A549 (cell line): Measurements from ENCODE around the gene OLR1. TPM values are rescaled to one million over a fixed set of nuclear protein-coding genes. Genes with fewer than 3 reads are reported as not detected.

Source experiments
- ATAC-seq, 2 experiments: fragments of 200-7000 bp in 1 of 2; fragments of >200 bp in 1 of 2; cut with Nextera tagmentation in 1 of 2; cut with Tn5 transposase in 1 of 2; 3 replicates each; pipeline versions ENCODE4 v1.8.0 to v1.9.1; 2018 to 2020; ENCODE audit warnings: mild to moderate bottlenecking in 1 of 2, moderate library complexity in 1 of 2
- CTCF ChIA-PET: fragments of 300-600 bp; sonication (Branson Sonifier 250); formaldehyde crosslinking; extraction: SDS; loops from one replicate; lab custom pipeline; 2021; ENCODE audit warnings: antibody characterized with exemption, inconsistent platforms; lab: Yijun Ruan, JAX
- POLR2A ChIA-PET: fragments of 350-600 bp; formaldehyde crosslinking; extraction: SDS; loops from one replicate; lab custom pipeline; 2021; ENCODE audit warnings: antibody characterized with exemption, inconsistent platforms; lab: Yijun Ruan, JAX
- DNase-seq, 2 experiments: peaks; one replicate each; pipeline versions ENCODE4 v3.0.0 to v3.0.0-alpha.2; 2011 to 2016; ENCODE audit warnings: low read depth in 1 of 2, low spot score in 1 of 2
- FAIRE-seq: peaks from 2 replicates; lab custom pipeline; 2011; peaks lifted over from hg19 to GRCh38; lab: Jason Lieb, UNC
- H3K27ac ChIP-seq, 2 experiments: fragments of >200 bp; sonication (Bioruptor Twin); formaldehyde crosslinking; 3 replicates each; pipeline ENCODE4 v1.5.1; 2016 to 2017
- H3K4me1 ChIP-seq: fragments of >200 bp; sonication (Bioruptor Twin); formaldehyde crosslinking; 3 replicates; pipeline ENCODE4 v1.6.1; 2016
- H3K4me2 ChIP-seq: fragments of >200 bp; sonication (Bioruptor Twin); formaldehyde crosslinking; 3 replicates; pipeline ENCODE4 v1.6.1; 2016
- H3K4me3 ChIP-seq: fragments of >200 bp; sonication (Bioruptor Twin); formaldehyde crosslinking; 3 replicates; pipeline ENCODE4 v1.5.1; 2016
- H3K9me3 ChIP-seq: fragments of >200 bp; sonication (Bioruptor Twin); formaldehyde crosslinking; 3 replicates; pipeline ENCODE4 v1.6.1; 2016
- CBX8 ChIP-seq: fragments of 200-600 bp; sonication (generic); IDR thresholded peaks from 2 replicates; pipeline ENCODE4 v1.6.1; 2016
- CEBPB ChIP-seq, 2 experiments: fragments of >200 bp in 1 of 2; sonication (Bioruptor Twin) in 1 of 2; formaldehyde crosslinking in 1 of 2; IDR thresholded peaks; 2 replicates each; pipeline ENCODE4 v1.6.1; 2012 to 2016
- CTCF ChIP-seq: fragments of >200 bp; sonication (Bioruptor Twin); formaldehyde crosslinking; IDR thresholded peaks from 3 replicates; pipeline ENCODE4 v1.5.1; 2016
- ESRRA ChIP-seq: fragments of 150-350 bp; IDR thresholded peaks from 2 replicates; pipeline ENCODE4 v1.6.1; 2014; ENCODE audit warnings: mild to moderate bottlenecking, low read length, borderline replicate concordance
- FOSB ChIP-seq: fragments of 250-450 bp; sonication (Bioruptor Pico); IDR thresholded peaks from 2 replicates; pipeline ENCODE4 v1.5.0; 2020; ENCODE audit warnings: mild to moderate bottlenecking, moderate library complexity
- GATA3 ChIP-seq: IDR thresholded peaks from 2 replicates; pipeline ENCODE4 v1.6.1; 2012; ENCODE audit warnings: borderline replicate concordance
- HOXA7 ChIP-seq: fragments of 250-450 bp; sonication (Bioruptor Pico); IDR thresholded peaks from 2 replicates; pipeline ENCODE4 v1.5.0; 2020; ENCODE audit warnings: mild to moderate bottlenecking, moderate library complexity
- JUN ChIP-seq, 2 experiments: fragments of >200 bp; sonication (Bioruptor Twin); formaldehyde crosslinking; IDR thresholded peaks; 2 replicates in 1 of 2; 3 replicates in 1 of 2; pipeline ENCODE4 v1.6.1; 2016 to 2017
- KDM1A ChIP-seq: fragments of 200-600 bp; sonication (generic); IDR thresholded peaks from 2 replicates; pipeline ENCODE4 v1.6.1; 2016; ENCODE audit warnings: low read depth, mild to moderate bottlenecking
- KDM5A ChIP-seq: fragments of 200-600 bp; sonication (generic); IDR thresholded peaks from 2 replicates; pipeline ENCODE4 v1.6.1; 2016; ENCODE audit warnings: antibody characterized with exemption, mild to moderate bottlenecking
- MAX ChIP-seq: IDR thresholded peaks from 2 replicates; pipeline ENCODE4 v1.6.1; 2012
- NR3C1 ChIP-seq: fragments of >200 bp; sonication (Bioruptor Twin); formaldehyde crosslinking; IDR thresholded peaks from 3 replicates; pipeline ENCODE4 v1.6.1; 2017
- PBX3 ChIP-seq: IDR thresholded peaks from 2 replicates; pipeline ENCODE4 v1.6.1; 2012
- RCOR1 ChIP-seq: fragments of 150-350 bp; IDR thresholded peaks from 2 replicates; pipeline ENCODE4 v1.6.1; 2014; ENCODE audit warnings: antibody characterized with exemption, low read length, low read depth
- RFX5 ChIP-seq: fragments of 450-650 bp; IDR thresholded peaks from 2 replicates; pipeline ENCODE4 v1.7.1; 2014; ENCODE audit warnings: antibody characterized with exemption, mild to moderate bottlenecking, moderate library complexity
- RNF2 ChIP-seq: fragments of 200-600 bp; sonication (generic); IDR thresholded peaks from 2 replicates; pipeline ENCODE4 v1.6.1; 2016; ENCODE audit warnings: low read depth, mild to moderate bottlenecking, antibody characterized with exemption, moderate library complexity, borderline replicate concordance
- TFCP2L1 ChIP-seq: fragments of 250-450 bp; sonication (Bioruptor Pico); IDR thresholded peaks from 2 replicates; pipeline ENCODE4 v1.5.0; 2021; ENCODE audit warnings: mild to moderate bottlenecking
- TP53 ChIP-seq: fragments of 250-450 bp; sonication (Bioruptor Pico); IDR thresholded peaks from 2 replicates; pipeline ENCODE4 v1.5.0; 2021; ENCODE audit warnings: mild to moderate bottlenecking, moderate library complexity
- USF2 ChIP-seq: fragments of 450-650 bp; IDR thresholded peaks from 2 replicates; pipeline ENCODE4 v1.6.1; 2014; ENCODE audit warnings: antibody characterized with exemption
- ZFP36 ChIP-seq: fragments of 450-650 bp; IDR thresholded peaks from 2 replicates; pipeline ENCODE4 v1.6.1; 2014; ENCODE audit warnings: borderline replicate concordance; ENCODE audit not compliant: partially characterized antibody
- WGBS: methylation state at CpG from one replicate; pipeline ENCODE4 v1.1.6; 2017; ENCODE audit errors: missing lambda C conversion rate; 5-methylcytosine and 5-hydroxymethylcytosine counted together
- polyA plus RNA-seq, 4 experiments: library from polyadenylated mRNA; depleted of rRNA in 3 of 4; stranded (reverse); fragments of >200 nt; fragmentation: RNase III in 1 of 4; extraction: RNeasy Plus Mini Kit Qiagen cat#74134 plus additional on column Dnase treatment in 1 of 4; gene quantifications; 2 replicates in 3 of 4; 3 replicates in 1 of 4; pipeline ENCODE4 v1.2.3, GENCODE V29; 2011 to 2017

The OLR1 gene
- polyA plus RNA-seq, 2 of the 4 experiments (the other 2 are of a cell fraction), result 0.59 to 0.92 TPM

- TF ChIP-seq JUN (IDR thresholded peaks at IDR 0.05), result peak; percentile 25 to 32; a peak in 1 of 5 replicates
- peak in 1 of 2 experiments; percentile 50; a peak in 1 of 4 replicates for TF ChIP-seq CEBPB (IDR thresholded peaks at IDR 0.05)
- TF ChIP-seq ESRRA, result peak; percentile 93
- peak; percentile 22; the same call in 1 of the 2 replicates for TF ChIP-seq RFX5
- peak; percentile 91 for TF ChIP-seq MAX
- no peak for TF ChIP-seq FOSB
- 0 out of 2 replicates have a peak, but pooled peaks have one; percentile 39 for TF ChIP-seq TP53
- TF ChIP-seq, all 56 proteins: peak for 21
Measured at GRCh38 chr12:10211940-10212738, 40.2 kb upstream of the OLR1 start (continued).

GRCh38 chr12:10211101-10211939 is 39.4 kb upstream of the OLR1 start:
- peak overlapping the region; percentile 95; the same call in 2 of the 3 replicates for H3K4me3 ChIP-seq
- DNase-seq (no peak), FAIRE-seq (no peak), ATAC-seq (peak in 1 of 2 experiments; percentile 24; a peak in 2 of 6 replicates)
- WGBS, result 84% methylated on average over 25 of the region's 25 CpGs
- TF ChIP-seq TFCP2L1 (CRISPR knock-in tag) (0 out of 2 replicates have a peak, but pooled peaks have one; percentile 3), KDM5A (no peak), PBX3 (no peak), GATA3 (no peak), RCOR1 (no peak), HOXA7 (CRISPR knock-in tag) (no peak), NR3C1 (no peak), CBX8 (no peak), CTCF (no peak), KDM1A (no peak), USF2 (0 out of 2 replicates have a peak, but pooled peaks have one; percentile 26), RNF2 (no peak), ZFP36 (no peak), ESRRA (no peak)
- peak overlapping the region; percentile 56 for H3K4me2 ChIP-seq
- ChIA-PET POLR2A (interaction anchor here (0.6 kb wide), 1 partner anchor 158 kb away, joined by 3 read pairs; no protein-coding TSS in a partner anchor), CTCF (interaction anchor here (0.6 to 2.0 kb wide), 4 partner anchors 11 to 539 kb away, joined by 3 to 5 read pairs (median 3); no protein-coding TSS in a partner anchor)
- peaks cover 17% of the 10 kb centered on the region for H3K4me1 ChIP-seq
- H3K9me3 ChIP-seq, result no peaks in the 10 kb centered on the region
- H3K27ac ChIP-seq, result peak overlapping the region; percentile 57 to 90
